Glutamatergic neuron (in vitro differentiated cells): ENCODE data around the gene SLC48A1. TPM values are rescaled to one million over a fixed set of nuclear protein-coding genes. Genes with fewer than 3 reads are reported as not detected.

Source experiments
- DNase-seq: peaks from one replicate; pipeline ENCODE4 v3.0.0; 2022
- H3K27ac Mint-ChIP-seq: one replicate; pipeline ENCODE4 v1.8.0; 2020; ENCODE audit warnings: mild to moderate bottlenecking, mixed read lengths, inconsistent platforms; ENCODE audit not compliant: unreplicated experiment
- H3K27me3 Mint-ChIP-seq: one replicate; pipeline ENCODE4 v1.8.0; 2020; ENCODE audit warnings: mild to moderate bottlenecking, moderate library complexity, mixed read lengths, inconsistent platforms; ENCODE audit not compliant: unreplicated experiment
- H3K36me3 Mint-ChIP-seq: one replicate; pipeline ENCODE4 v1.8.0; 2020; ENCODE audit warnings: mild to moderate bottlenecking, mixed read lengths, inconsistent platforms; ENCODE audit not compliant: unreplicated experiment
- H3K4me1 Mint-ChIP-seq: one replicate; pipeline ENCODE4 v1.8.0; 2020; ENCODE audit warnings: mild to moderate bottlenecking, low read depth, mixed read lengths, inconsistent platforms; ENCODE audit not compliant: unreplicated experiment
- H3K4me3 Mint-ChIP-seq: one replicate; pipeline ENCODE4 v1.8.0; 2020; ENCODE audit warnings: mild to moderate bottlenecking, mixed read lengths, inconsistent platforms; ENCODE audit not compliant: unreplicated experiment
- H3K9me3 Mint-ChIP-seq: one replicate; pipeline ENCODE4 v1.8.0; 2020; ENCODE audit warnings: mild to moderate bottlenecking, moderate library complexity, mixed read lengths, inconsistent platforms; ENCODE audit not compliant: unreplicated experiment
- total RNA-seq: library from RNA; stranded (reverse); fragmentation: NEBNext Ultra II Directional; extraction: Animal tissue kit (Norgen Biotek cat#: 25700); gene quantifications from one replicate; pipeline ENCODE4 v1.2.1, GENCODE V29; 2021; ENCODE audit not compliant: unreplicated experiment
- TF ChIP-seq, protein P1 (sequence below): fragments of 200-600 bp; sonication (generic); IDR thresholded peaks from one replicate; pipeline ENCODE4 v1.5.0; 2021; ENCODE audit not compliant: partially characterized antibody, unreplicated experiment

SLC48A1 gene
- total RNA-seq, 1 donor from 2014 or later, result 15.7 TPM

DNA sequence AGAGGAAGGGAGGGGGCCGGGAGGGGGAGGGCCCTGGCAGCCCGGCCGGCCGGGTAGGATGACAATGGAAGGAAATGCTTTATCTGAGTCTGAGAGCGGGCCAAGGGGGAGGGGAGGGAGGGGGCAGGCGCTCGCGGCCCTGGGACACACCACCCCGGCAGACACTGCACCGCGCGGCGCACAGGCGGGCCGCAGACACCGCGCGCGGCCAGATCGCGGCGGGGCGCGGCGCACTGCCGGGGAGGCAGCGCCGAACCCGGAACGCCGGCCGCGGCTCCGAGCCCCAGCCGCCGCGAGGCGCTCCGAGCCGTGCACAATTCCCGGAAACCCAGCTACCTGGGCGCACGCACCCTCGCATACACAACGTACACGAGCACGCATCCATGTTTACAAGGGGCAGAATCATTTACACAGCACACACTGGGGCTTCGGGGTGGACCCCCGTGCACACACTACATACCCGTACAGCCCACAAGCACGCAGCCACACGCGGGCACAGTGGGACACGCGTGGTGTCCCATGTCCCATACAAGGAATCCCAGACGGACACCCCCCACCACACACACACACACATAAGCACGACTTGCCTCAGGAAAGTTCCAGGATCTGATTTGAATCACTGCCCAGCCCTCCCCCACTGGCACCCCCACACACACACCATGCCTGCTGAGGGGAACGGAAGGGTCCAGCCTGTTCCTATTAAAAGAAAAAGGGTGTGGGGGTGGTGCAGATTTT is 47.0 kb downstream of the SLC48A1 start, which contains the start of gene HDAC7:
Gene HDAC7, minus strand, starts transcription at position 8 of the 735 bp plus-strand sequence. CDS start 118 bp downstream, outside the sequence.
- Mint-ChIP-seq H3K36me3 (no peaks in the 10 kb centered on the region), H3K4me1 (peaks cover 24% of the 10 kb centered on the region), H3K4me3 (peak within 1 kb of the TSS; percentile 91), H3K27ac (peak within 1 kb of the TSS; percentile 90), H3K9me3 (peaks cover 16% of the 10 kb centered on the region), H3K27me3 (peaks cover 18% of the 10 kb centered on the region)
- TF ChIP-seq, protein P1, sequence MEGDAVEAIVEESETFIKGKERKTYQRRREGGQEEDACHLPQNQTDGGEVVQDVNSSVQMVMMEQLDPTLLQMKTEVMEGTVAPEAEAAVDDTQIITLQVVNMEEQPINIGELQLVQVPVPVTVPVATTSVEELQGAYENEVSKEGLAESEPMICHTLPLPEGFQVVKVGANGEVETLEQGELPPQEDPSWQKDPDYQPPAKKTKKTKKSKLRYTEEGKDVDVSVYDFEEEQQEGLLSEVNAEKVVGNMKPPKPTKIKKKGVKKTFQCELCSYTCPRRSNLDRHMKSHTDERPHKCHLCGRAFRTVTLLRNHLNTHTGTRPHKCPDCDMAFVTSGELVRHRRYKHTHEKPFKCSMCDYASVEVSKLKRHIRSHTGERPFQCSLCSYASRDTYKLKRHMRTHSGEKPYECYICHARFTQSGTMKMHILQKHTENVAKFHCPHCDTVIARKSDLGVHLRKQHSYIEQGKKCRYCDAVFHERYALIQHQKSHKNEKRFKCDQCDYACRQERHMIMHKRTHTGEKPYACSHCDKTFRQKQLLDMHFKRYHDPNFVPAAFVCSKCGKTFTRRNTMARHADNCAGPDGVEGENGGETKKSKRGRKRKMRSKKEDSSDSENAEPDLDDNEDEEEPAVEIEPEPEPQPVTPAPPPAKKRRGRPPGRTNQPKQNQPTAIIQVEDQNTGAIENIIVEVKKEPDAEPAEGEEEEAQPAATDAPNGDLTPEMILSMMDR, result no peak
- peak; percentile 80 for DNase-seq

DNA sequence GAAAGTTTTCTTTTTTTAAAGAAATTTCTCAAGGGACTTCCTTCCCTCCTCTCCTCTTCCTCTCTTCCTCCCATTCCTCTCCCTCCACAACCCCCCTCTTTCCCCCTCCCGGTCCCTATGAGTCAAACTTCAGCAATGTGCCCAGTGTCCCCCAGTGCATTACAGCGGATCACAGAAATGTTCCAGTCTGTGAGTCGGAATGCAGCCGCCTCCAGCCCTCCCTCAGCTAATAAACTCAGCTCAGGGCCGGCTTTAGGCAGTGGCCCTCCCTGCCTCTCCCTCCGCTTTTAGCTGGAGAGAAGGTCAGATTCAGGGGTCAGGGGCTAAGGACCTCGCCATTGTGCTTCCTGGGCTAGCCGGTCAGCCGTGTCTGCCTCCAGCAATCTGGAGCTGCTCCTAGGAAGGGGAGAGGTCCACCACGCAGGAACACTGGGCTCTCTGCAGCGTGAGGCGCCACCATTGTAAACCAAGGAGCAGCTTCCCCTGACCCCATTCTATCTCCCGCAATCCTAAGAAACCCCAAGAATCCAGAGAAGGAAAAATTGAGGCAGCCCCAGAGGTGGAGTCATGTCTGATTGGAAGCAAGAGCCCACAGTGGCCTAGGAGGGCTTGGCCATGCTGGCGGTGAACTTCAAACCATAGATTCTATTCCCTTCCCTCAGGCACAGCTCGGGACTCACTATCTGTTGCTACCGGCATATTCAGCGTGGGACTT is 47.8 kb downstream of the SLC48A1 start:
- Mint-ChIP-seq H3K27ac (peak overlapping the region; percentile 90), H3K36me3 (no peaks in the 10 kb centered on the region), H3K27me3 (peaks cover 18% of the 10 kb centered on the region), H3K4me1 (peaks cover 24% of the 10 kb centered on the region), H3K9me3 (peaks cover 16% of the 10 kb centered on the region), H3K4me3 (peak overlapping the region; percentile 91)
- no peak for DNase-seq
- TF ChIP-seq, protein P1, result no peak

DNA sequence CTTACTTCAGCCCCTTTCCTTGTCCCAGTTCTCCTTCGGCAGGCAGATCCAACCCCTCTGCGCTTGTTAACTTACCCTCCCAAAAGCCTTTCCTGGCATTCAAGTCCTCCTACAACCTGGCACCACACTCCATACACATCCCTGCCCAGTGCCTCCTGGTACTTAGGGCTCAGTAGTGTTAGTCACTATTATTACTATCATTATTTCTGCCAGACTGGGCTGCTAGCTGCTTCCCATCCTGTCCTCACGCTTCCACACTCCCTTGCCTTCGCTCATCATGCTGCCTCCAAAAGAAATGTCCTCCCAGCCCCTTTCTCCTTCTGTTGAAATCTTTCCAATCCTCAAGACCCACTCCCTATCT is 48.3 kb downstream of the SLC48A1 start:
- Mint-ChIP-seq H3K27ac (no peak overlapping the region), H3K4me3 (peak overlapping the region; percentile 91), H3K36me3 (no peaks in the 10 kb centered on the region), H3K4me1 (peaks cover 22% of the 10 kb centered on the region), H3K9me3 (peaks cover 16% of the 10 kb centered on the region), H3K27me3 (peaks cover 18% of the 10 kb centered on the region)
- TF ChIP-seq, protein P1, result no peak
- DNase-seq, result no peak

DNA sequence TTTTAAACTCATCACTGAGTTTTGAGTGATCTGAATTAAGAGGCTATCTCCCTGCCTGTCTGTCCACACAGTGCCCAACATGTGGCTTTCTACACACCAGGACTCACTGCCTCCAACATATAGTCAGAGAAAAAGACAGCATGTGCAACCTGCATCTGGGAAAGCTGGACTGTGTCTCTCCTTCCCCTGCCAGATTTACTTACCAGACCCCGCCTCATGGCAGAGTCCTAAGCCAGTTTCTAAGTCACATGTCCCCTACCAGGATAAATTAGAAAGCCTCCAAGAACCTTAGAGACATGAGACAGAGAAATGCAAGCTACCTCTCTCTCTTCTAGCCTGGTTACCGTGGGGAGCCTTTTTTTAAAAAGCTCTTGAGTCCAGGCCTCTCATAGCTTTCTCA is 49.4 kb downstream of the SLC48A1 start:
- peaks cover 18% of the 10 kb centered on the region for H3K27me3 Mint-ChIP-seq
- H3K4me3 Mint-ChIP-seq, result no peak overlapping the region
- H3K27ac Mint-ChIP-seq, result no peak overlapping the region
- no peak for DNase-seq
- H3K36me3 Mint-ChIP-seq, result no peaks in the 10 kb centered on the region
- TF ChIP-seq, protein P1, result no peak
- peaks cover 12% of the 10 kb centered on the region for H3K9me3 Mint-ChIP-seq
- H3K4me1 Mint-ChIP-seq, result peaks cover 19% of the 10 kb centered on the region

DNA sequence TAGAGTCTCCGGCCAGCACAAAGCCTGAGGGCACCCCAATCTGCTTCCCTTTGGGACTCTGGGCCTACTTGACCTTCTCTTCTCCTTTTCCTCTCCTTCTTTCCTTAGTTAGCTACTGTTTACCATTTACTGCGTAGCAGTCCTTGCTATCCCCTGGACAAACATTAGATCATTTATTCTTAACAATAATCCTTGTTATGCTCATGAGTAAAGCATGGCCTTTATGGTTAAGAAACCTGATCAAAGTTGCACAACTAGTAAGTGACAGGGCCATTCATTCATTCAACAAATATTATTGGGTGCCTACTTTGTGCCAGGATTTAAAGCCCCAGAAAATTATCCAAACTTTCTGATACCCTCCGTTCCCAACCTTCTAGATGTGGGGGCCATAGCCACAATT is 49.8 kb downstream of the SLC48A1 start:
- DNase-seq, result no peak
- Mint-ChIP-seq H3K27me3 (peaks cover 17% of the 10 kb centered on the region), H3K9me3 (peaks cover 12% of the 10 kb centered on the region), H3K4me1 (peaks cover 18% of the 10 kb centered on the region), H3K36me3 (no peaks in the 10 kb centered on the region), H3K27ac (no peak overlapping the region), H3K4me3 (no peak overlapping the region)
- TF ChIP-seq, protein P1, result no peak
